ENCODE results near the gene CCL4L2.
"Not testable (repeated sequence)": the region's sequence is repeated elsewhere in the genome, so short reads cannot be mapped to it uniquely, and the experiment has no call there.

CCL4L2 gene

GRCh38 chr17:36204724-36205500, 6.0 kb upstream of the CCL4L2 start:
- TF ChIP-seq ZNF8 (CRISPR knock-in tag; IDR thresholded peaks at IDR 0.05) (no peak), PPARA (CRISPR knock-in tag; IDR thresholded peaks at IDR 0.05; ENCODE audit: borderline replicate concordance) (no peak), GLIS3 (CRISPR knock-in tag; IDR thresholded peaks at IDR 0.05) (no peak), BACH2 (CRISPR knock-in tag; IDR thresholded peaks at IDR 0.05; ENCODE audit: borderline replicate concordance) (no peak), ZNF565 (CRISPR knock-in tag; conservative IDR thresholded peaks at IDR 0.05; ENCODE audit: low read depth) (no peak), ZFP3 (CRISPR knock-in tag; IDR thresholded peaks at IDR 0.05) (no peak), CSRNP3 (CRISPR knock-in tag; IDR thresholded peaks at IDR 0.05) (no peak), CSDC2 (CRISPR knock-in tag; IDR thresholded peaks at IDR 0.05) (no peak), POU6F1 (CRISPR knock-in tag; IDR thresholded peaks at IDR 0.05; ENCODE audit: borderline replicate concordance, low read depth) (no peak), TCF4 (CRISPR knock-in tag; IDR thresholded peaks at IDR 0.05; ENCODE audit: borderline replicate concordance) (no peak), ZFP30 (CRISPR knock-in tag; IDR thresholded peaks at IDR 0.05) (no peak), RARB (CRISPR knock-in tag; IDR thresholded peaks at IDR 0.05) (no peak), CREB5 (CRISPR knock-in tag; IDR thresholded peaks at IDR 0.05; ENCODE audit: low read depth) (no peak)
- ATAC-seq: no peak

- TF ChIP-seq GLIS3 (CRISPR knock-in tag; IDR thresholded peaks at IDR 0.05) (no peak), CREB5 (CRISPR knock-in tag; IDR thresholded peaks at IDR 0.05; ENCODE audit: low read depth) (no peak), SNAI2 (CRISPR knock-in tag; IDR thresholded peaks at IDR 0.05) (no peak), ZNF8 (CRISPR knock-in tag; IDR thresholded peaks at IDR 0.05) (no peak), CSRNP3 (CRISPR knock-in tag; IDR thresholded peaks at IDR 0.05) (no peak), ARNTL (CRISPR knock-in tag; IDR thresholded peaks at IDR 0.05; ENCODE audit: borderline replicate concordance, low read depth) (no peak), TCF4 (CRISPR knock-in tag; IDR thresholded peaks at IDR 0.05; ENCODE audit: borderline replicate concordance) (no peak), ISL1 (CRISPR knock-in tag; IDR thresholded peaks at IDR 0.05) (no peak), ZC3H10 (CRISPR knock-in tag; IDR thresholded peaks at IDR 0.05) (no peak)
- ATAC-seq: no peak
Observed at GRCh38 chr17:36205637-36206485, 5.0 kb upstream of the CCL4L2 start.

GRCh38 chr17:36206486-36206821, 4.4 kb upstream of the CCL4L2 start:
- ATAC-seq: not testable (repeated sequence)

GRCh38 chr17:36207383-36207782, 3.5 kb upstream of the CCL4L2 start:
- not testable (repeated sequence) for ATAC-seq

GRCh38 chr17:36209575-36209974, 1.3 kb upstream of the CCL4L2 start:
- no peak for ATAC-seq
- no peak for TF ChIP-seq ZFP3 (CRISPR knock-in tag; IDR thresholded peaks at IDR 0.05)
- no peak for TF ChIP-seq ZNF8 (CRISPR knock-in tag; IDR thresholded peaks at IDR 0.05)
- no peak for TF ChIP-seq RARB (CRISPR knock-in tag; IDR thresholded peaks at IDR 0.05)
- no peak for TF ChIP-seq ARNTL (CRISPR knock-in tag; IDR thresholded peaks at IDR 0.05; ENCODE audit: borderline replicate concordance, low read depth)
- no peak for TF ChIP-seq ISL1 (CRISPR knock-in tag; IDR thresholded peaks at IDR 0.05)
- no peak for TF ChIP-seq TSHZ2 (CRISPR knock-in tag; IDR thresholded peaks at IDR 0.05)

- not testable (repeated sequence) for ATAC-seq
Observed at GRCh38 chr17:36211484-36212271, 815 bp downstream of the CCL4L2 start.

All from SK-N-SH treated with all-trans-retinoic acid at 6 μM for 48 hours (cell line).